PC-9 (cell line): ENCODE results near the gene BTBD19. TPM values are rescaled to one million over a fixed set of nuclear protein-coding genes. Genes with fewer than 3 reads are reported as not detected.

Source experiments
- BruUV-seq: library from RNA; stranded (reverse); fragments of 400-500 nt; replicated peaks from 2 replicates; lab custom pipeline; 2021; lab: Mats Ljungman, UMichigan
- CTCF ChIA-PET: fragments of 300-600 bp; sonication (Branson Sonifier 250); formaldehyde crosslinking; loops from one replicate; lab custom pipeline; 2022; ENCODE audit warnings: antibody characterized with exemption; lab: Charles Lee
- POLR2A ChIA-PET: fragments of 300-600 bp; sonication (Branson Sonifier 250); formaldehyde crosslinking; loops from one replicate; lab custom pipeline; 2022; ENCODE audit warnings: antibody characterized with exemption; ENCODE audit not compliant: unreplicated experiment; lab: Charles Lee
- DNase-seq, 2 experiments: peaks; one replicate each; pipeline versions ENCODE4 v3.0.0 to v3.0.0-alpha.2; 2015 to 2022; ENCODE audit warnings: mixed read lengths in 1 of 2
- H2AFZ ChIP-seq: fragments of 200-600 bp; sonication (generic); 2 replicates; pipeline ENCODE4 v1.8.1; 2017; ENCODE audit warnings: antibody characterized with exemption
- H3F3A ChIP-seq: fragments of 200-600 bp; sonication (generic); 2 replicates; pipeline ENCODE4 v1.8.1; 2017; ENCODE audit warnings: antibody characterized with exemption, mild to moderate bottlenecking, low read depth; ENCODE audit not compliant: insufficient read depth
- H3K27ac ChIP-seq: fragments of 200-600 bp; sonication (generic); 2 replicates; pipeline ENCODE4 v1.6.1; 2016; ENCODE audit warnings: mixed run types
- H3K27me3 ChIP-seq: fragments of 200-600 bp; sonication (generic); 2 replicates; pipeline ENCODE4 v1.6.1; 2016; ENCODE audit warnings: low read depth, mixed run types; ENCODE audit not compliant: insufficient read depth
- H3K36me3 ChIP-seq: fragments of 200-600 bp; sonication (generic); 2 replicates; pipeline ENCODE4 v1.6.1; 2016; ENCODE audit warnings: low read depth, mixed run types
- H3K4me1 ChIP-seq: fragments of 200-600 bp; sonication (generic); replicated peaks from 2 replicates; pipeline ENCODE4 v1.6.1; 2016; ENCODE audit warnings: mixed run types; ENCODE audit not compliant: insufficient read depth
- H3K4me2 ChIP-seq: fragments of 200-600 bp; sonication (generic); 2 replicates; pipeline ENCODE4 v1.6.1; 2017; ENCODE audit warnings: mixed run types
- H3K4me3 ChIP-seq: fragments of 200-600 bp; sonication (generic); 2 replicates; pipeline ENCODE4 v1.6.1; 2016; ENCODE audit warnings: mixed run types
- H3K79me2 ChIP-seq: fragments of 200-600 bp; sonication (generic); 2 replicates; pipeline ENCODE4 v1.6.1; 2017; ENCODE audit warnings: low read depth, mixed run types
- H3K9me2 ChIP-seq: fragments of 200-600 bp; sonication (generic); 2 replicates; pipeline ENCODE4 v1.8.1; 2017; ENCODE audit warnings: mild to moderate bottlenecking; ENCODE audit not compliant: insufficient read depth
- H3K9me3 ChIP-seq: fragments of 200-600 bp; sonication (generic); 2 replicates; pipeline ENCODE4 v1.8.1; 2016; ENCODE audit warnings: low read depth; ENCODE audit not compliant: insufficient read depth
- H4K20me1 ChIP-seq: fragments of 200-600 bp; sonication (generic); 2 replicates; pipeline ENCODE4 v1.8.1; 2017; ENCODE audit not compliant: insufficient read depth
- EZH2 ChIP-seq: fragments of 200-600 bp; sonication (generic); IDR thresholded peaks from 2 replicates; pipeline ENCODE4 v1.8.0; 2017; ENCODE audit warnings: antibody characterized with exemption, low read depth
- intact Hi-C: fragments of 100-400 bp; cut with micrococcal nuclease; formaldehyde crosslinking; loops from one replicate; pipeline ENCODE4 v1.10.0; 2022; ENCODE audit not compliant: unreplicated experiment
- total RNA-seq: library from RNA; stranded (reverse); gene quantifications from 2 replicates; pipeline ENCODE4 v1.2.3, GENCODE V29; 2021
- TF ChIP-seq, protein P1 (sequence below): fragments of 200-600 bp; sonication (generic); conservative IDR thresholded peaks from 2 replicates; pipeline ENCODE4 v1.6.1; 2017; ENCODE audit warnings: mixed run types, antibody characterized with exemption, mild to moderate bottlenecking, moderate library complexity

The BTBD19 gene
- total RNA-seq, 1 experiment from 2014 or later = 6.2 TPM

DNA sequence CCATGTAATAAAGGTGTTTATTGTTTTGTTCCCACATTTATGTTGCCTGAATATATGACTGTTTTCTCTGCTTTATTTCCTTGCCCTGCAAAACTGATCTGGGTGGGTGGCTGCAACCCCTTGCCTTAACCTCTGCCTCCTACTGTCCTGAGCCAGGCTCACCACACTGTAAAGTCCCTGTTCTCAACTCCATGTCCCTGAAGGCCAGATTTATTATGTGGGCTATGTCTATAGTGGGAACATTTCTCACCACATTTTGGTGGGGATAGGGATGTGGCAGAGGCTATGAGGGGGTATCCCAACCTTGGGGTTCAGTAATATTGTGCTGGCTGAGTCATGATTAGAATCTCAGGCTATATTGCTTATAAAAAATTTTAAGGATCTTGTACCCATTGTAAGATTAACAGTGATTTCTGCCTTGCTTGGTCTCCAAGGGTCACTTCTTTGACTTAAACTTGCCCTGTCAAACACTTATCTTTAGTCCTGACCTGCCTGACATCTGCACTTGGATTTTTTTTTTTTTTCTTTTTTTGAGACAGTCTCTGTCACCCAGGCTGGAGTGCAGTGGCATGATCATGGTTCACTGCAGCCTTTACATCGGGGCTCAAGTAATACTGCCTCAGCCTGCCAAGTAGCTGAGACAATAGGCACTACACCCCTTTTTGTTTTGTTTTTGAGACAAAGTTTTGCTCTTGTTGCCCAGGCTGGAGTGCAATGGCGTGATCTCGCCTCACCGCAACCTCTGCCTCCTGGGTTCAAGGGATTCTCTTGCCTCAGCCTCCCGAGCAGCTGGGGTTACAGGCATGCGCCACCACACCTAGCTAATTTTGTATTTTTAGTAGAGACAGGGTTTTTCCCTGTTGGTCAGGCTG, 29.4 kb upstream of the BTBD19 start:
- H3F3A ChIP-seq = peaks cover 90% of the 10 kb centered on the region
- H3K4me1 ChIP-seq = peaks cover 22% of the 10 kb centered on the region
- no peak for TF ChIP-seq EZH2
- TF ChIP-seq, protein P1, sequence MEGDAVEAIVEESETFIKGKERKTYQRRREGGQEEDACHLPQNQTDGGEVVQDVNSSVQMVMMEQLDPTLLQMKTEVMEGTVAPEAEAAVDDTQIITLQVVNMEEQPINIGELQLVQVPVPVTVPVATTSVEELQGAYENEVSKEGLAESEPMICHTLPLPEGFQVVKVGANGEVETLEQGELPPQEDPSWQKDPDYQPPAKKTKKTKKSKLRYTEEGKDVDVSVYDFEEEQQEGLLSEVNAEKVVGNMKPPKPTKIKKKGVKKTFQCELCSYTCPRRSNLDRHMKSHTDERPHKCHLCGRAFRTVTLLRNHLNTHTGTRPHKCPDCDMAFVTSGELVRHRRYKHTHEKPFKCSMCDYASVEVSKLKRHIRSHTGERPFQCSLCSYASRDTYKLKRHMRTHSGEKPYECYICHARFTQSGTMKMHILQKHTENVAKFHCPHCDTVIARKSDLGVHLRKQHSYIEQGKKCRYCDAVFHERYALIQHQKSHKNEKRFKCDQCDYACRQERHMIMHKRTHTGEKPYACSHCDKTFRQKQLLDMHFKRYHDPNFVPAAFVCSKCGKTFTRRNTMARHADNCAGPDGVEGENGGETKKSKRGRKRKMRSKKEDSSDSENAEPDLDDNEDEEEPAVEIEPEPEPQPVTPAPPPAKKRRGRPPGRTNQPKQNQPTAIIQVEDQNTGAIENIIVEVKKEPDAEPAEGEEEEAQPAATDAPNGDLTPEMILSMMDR = no peak
- H3K79me2 ChIP-seq = peaks cover 57% of the 10 kb centered on the region
- no peaks in the 10 kb centered on the region for H3K9me2 ChIP-seq
- peaks cover 49% of the 10 kb centered on the region for H3K36me3 ChIP-seq
- no peaks in the 10 kb centered on the region for H3K27me3 ChIP-seq
- intact Hi-C loops = no loop called here
- H3K9me3 ChIP-seq = no peaks in the 10 kb centered on the region
- ChIA-PET POLR2A (no interaction called here), CTCF (no interaction called here)
- no TSS peak for BruUV-seq
- H3K4me3 ChIP-seq = no peak overlapping the region
- H3K27ac ChIP-seq = no peak overlapping the region
- H3K4me2 ChIP-seq = peak overlapping the region; percentile 84; the same call in 1 of the 2 replicates
- peaks cover 43% of the 10 kb centered on the region for H4K20me1 ChIP-seq
- no peak overlapping the region for H2AFZ ChIP-seq
- no peak for DNase-seq

DNA sequence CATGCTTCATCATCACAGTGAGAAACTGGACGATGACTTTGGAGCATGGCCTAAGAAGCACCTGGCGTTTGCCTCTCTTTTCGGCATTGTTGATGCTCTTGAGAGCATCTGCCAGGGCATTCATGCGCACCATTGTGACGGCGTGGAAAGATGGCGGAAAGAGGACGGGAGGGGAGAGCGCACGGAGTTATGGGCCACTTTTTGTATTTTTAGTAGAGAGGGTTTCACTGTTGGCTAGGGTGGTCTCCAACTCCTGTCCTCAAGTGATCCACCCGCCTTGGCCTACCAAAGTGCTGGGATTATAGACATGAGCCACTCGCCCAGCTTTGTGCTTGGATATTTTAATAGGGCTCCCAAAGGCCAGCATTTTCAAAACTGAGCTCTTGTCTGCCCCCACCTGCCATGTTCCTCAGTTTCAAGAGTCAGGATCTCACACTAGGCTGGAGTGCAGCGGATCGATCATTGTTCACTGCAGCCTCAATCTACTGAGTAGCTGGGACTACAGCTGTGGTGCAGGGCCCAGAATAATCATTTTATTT, 27.7 kb upstream of the BTBD19 start:
- no TSS peak for BruUV-seq
- H3K9me2 ChIP-seq = no peaks in the 10 kb centered on the region
- H3K4me2 ChIP-seq = no peak overlapping the region
- peaks cover 43% of the 10 kb centered on the region for H4K20me1 ChIP-seq
- H3K4me1 ChIP-seq = peaks cover 17% of the 10 kb centered on the region
- H3K9me3 ChIP-seq = no peaks in the 10 kb centered on the region
- peaks cover 41% of the 10 kb centered on the region for H3K79me2 ChIP-seq
- H3K27me3 ChIP-seq = no peaks in the 10 kb centered on the region
- no peak for DNase-seq
- POLR2A ChIA-PET = interaction anchor here (0.6 kb wide), 1 partner anchor 158 kb away, joined by 4 read pairs; no protein-coding TSS in a partner anchor
- peaks cover 49% of the 10 kb centered on the region for H3K36me3 ChIP-seq
- H3K27ac ChIP-seq = no peak overlapping the region
- H3F3A ChIP-seq = peaks cover 79% of the 10 kb centered on the region
- no peak overlapping the region for H3K4me3 ChIP-seq
- no peak overlapping the region for H2AFZ ChIP-seq
- TF ChIP-seq EZH2 = no peak
- TF ChIP-seq, protein P1 = no peak
- intact Hi-C loops = no loop called here
- CTCF ChIA-PET = interaction anchor here (0.6 kb wide), 1 partner anchor 172 kb away, joined by 4 read pairs; no protein-coding TSS in a partner anchor

DNA sequence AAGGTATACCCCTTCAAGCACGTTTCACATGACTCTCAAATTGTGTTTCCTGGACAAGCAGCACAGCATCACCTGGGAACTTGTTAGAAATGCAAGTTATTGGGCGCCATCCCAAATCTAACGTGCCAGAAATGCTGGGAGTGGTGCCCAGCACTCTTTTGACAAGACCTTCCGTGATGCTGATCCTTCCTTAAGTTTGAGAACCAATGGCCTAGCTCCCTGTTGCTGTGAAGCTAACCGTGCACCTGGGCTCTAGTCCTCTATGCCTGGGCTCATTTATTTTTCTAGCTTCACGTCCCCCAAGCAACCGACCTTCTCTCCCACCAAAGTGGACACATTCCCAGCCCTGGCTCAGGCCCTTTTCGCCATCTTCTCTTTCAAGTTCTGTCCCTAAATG, 24.6 kb upstream of the BTBD19 start:
- no peaks in the 10 kb centered on the region for H3K9me3 ChIP-seq
- no TSS peak for BruUV-seq
- POLR2A ChIA-PET = no interaction called here
- peaks cover 10% of the 10 kb centered on the region for H3K79me2 ChIP-seq
- 0 out of 2 replicates have a peak, but pooled peaks cover under 1% of the 10 kb centered on the region for H3K4me1 ChIP-seq
- CTCF ChIA-PET = interaction anchor here (0.7 kb wide), 1 partner anchor 160 kb away, joined by 3 read pairs; no protein-coding TSS in a partner anchor
- no peaks in the 10 kb centered on the region for H3K9me2 ChIP-seq
- TF ChIP-seq, protein P1 = no peak
- no peak for TF ChIP-seq EZH2
- H3K27me3 ChIP-seq = no peaks in the 10 kb centered on the region
- H4K20me1 ChIP-seq = peaks cover 21% of the 10 kb centered on the region
- no peak overlapping the region for H3K4me2 ChIP-seq
- intact Hi-C loops = no loop called here
- no peak overlapping the region for H3K4me3 ChIP-seq
- no peak for DNase-seq
- H3F3A ChIP-seq = peaks cover 50% of the 10 kb centered on the region
- no peak overlapping the region for H3K27ac ChIP-seq
- H3K36me3 ChIP-seq = peaks cover 21% of the 10 kb centered on the region
- H2AFZ ChIP-seq = no peak overlapping the region
